Neutrophil (primary cell): Measurements from ENCODE around the gene LRTM1.

Experiments
- H3K27ac ChIP-seq: fragments of 200-600 bp; sonication (generic); 2 replicates; pipeline ENCODE4 v1.5.1; 2016; ENCODE audit warnings: mild to moderate bottlenecking, moderate library complexity
- H3K27me3 ChIP-seq: fragments of 200-600 bp; sonication (generic); 2 replicates; pipeline ENCODE4 v1.6.0; 2016; ENCODE audit warnings: mild to moderate bottlenecking
- H3K36me3 ChIP-seq: fragments of 200-600 bp; sonication (generic); 2 replicates; pipeline ENCODE4 v1.5.1; 2017
- H3K4me1 ChIP-seq, 2 experiments: fragments of 200-600 bp in 1 of 2; sonication (generic) in 1 of 2; 1 replicate in 1 of 2; 2 replicates in 1 of 2; pipeline versions ENCODE4 v1.5.1 to v1.6.1; 2013 to 2016; ENCODE audit warnings: low read depth in 1 of 2, low read length in 1 of 2, mild to moderate bottlenecking in 1 of 2, moderate library complexity in 1 of 2; ENCODE audit not compliant: control insufficient read depth in 1 of 2, insufficient read depth in 1 of 2
- H3K4me3 ChIP-seq, 2 experiments: fragments of 200-600 bp in 1 of 2; sonication (generic) in 1 of 2; 1 replicate in 1 of 2; 2 replicates in 1 of 2; pipeline ENCODE4 v1.5.1; 2013 to 2016; ENCODE audit warnings: low read depth in 1 of 2, low read length in 1 of 2, mild to moderate bottlenecking in 1 of 2, moderate library complexity in 1 of 2
- H3K9me3 ChIP-seq: fragments of 200-600 bp; sonication (generic); 2 replicates; pipeline ENCODE4 v1.5.1; 2016
- CTCF ChIP-seq: fragments of 200-600 bp; sonication (generic); IDR thresholded peaks from 2 replicates; pipeline ENCODE4 v1.5.1; 2016; ENCODE audit warnings: antibody characterized with exemption

Gene LRTM1

DNA sequence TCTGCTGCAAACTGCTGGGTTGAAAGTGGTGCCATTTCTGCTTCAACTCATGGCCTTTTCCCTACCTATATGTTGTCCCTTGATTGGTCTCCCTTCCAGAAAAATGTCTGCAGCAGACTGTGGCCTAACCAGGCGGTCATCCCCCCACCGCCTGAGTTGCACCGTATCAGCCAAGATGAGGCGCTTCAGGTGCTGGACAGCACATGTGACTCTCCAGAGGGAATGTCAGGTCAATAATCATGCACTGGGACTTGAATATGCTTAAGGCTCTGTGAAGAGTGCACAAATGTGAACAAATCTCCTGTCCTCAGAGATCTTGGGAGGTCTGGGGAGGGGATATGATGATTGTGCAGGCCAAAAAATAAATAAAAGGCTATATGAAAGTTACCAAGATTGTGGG is 32.2 kb downstream of the LRTM1 start:
- no peak for TF ChIP-seq CTCF
- Histone ChIP-seq H3K9me3 (no peaks in the 10 kb centered on the region), H3K4me1 (no peaks in the 10 kb centered on the region), H3K4me3 (no peak overlapping the region), H3K27me3 (no peaks in the 10 kb centered on the region), H3K27ac (no peak overlapping the region), H3K36me3 (no peaks in the 10 kb centered on the region)

GRCh38 chr3:54892168-54892567 is 35.7 kb downstream of the LRTM1 start:
- Histone ChIP-seq H3K27ac (no peak overlapping the region), H3K27me3 (no peaks in the 10 kb centered on the region), H3K36me3 (no peaks in the 10 kb centered on the region), H3K9me3 (no peaks in the 10 kb centered on the region), H3K4me3 (no peak overlapping the region), H3K4me1 (no peaks in the 10 kb centered on the region)
- TF ChIP-seq CTCF: no peak

DNA sequence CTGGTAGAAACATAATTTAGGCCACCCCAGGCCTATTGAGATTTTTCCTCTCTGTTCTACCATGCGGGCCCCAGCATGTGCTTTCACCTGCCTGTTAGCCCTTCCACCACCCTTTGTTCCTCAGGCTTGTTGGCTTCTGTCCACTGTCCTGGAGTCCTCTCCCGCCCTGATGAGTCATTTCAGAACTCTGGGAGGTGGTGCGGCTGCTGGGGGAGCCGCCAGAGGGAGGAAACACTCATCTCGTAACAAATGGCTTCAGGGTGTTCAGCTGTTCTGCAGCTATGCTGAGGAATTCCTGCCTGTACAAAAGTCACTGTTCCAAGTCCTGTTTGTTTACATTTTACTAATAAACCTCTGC is 36.3 kb downstream of the LRTM1 start:
- H3K36me3 ChIP-seq: no peaks in the 10 kb centered on the region
- H3K4me3 ChIP-seq: no peak overlapping the region
- H3K9me3 ChIP-seq: no peaks in the 10 kb centered on the region
- no peaks in the 10 kb centered on the region for H3K27me3 ChIP-seq
- H3K4me1 ChIP-seq: no peaks in the 10 kb centered on the region
- no peak for TF ChIP-seq CTCF
- no peak overlapping the region for H3K27ac ChIP-seq

GRCh38 chr3:54889731-54890130 is 38.1 kb downstream of the LRTM1 start:
- H3K36me3 ChIP-seq: no peaks in the 10 kb centered on the region

DNA sequence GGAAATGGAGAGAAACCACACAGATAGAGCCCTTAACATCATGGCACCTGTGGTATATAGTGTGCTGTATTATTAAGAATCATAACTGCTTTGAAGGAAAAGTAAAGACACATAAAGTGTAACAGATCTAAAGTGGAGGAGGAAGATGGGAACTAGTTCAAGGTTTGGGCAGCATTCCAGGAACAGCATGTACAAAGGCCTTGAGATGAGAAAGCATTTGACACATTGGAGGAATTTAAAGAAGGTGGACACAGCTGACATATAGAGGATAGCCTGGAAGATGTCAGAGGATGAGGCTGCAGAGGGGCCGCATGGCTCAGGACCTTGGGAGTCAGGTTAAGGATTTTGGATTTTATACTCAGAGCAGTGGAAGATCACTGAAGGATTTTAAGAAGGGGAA is 39.0 kb downstream of the LRTM1 start:
- no peaks in the 10 kb centered on the region for H3K9me3 ChIP-seq
- no peaks in the 10 kb centered on the region for H3K27me3 ChIP-seq
- no peak for TF ChIP-seq CTCF
- H3K36me3 ChIP-seq: no peaks in the 10 kb centered on the region
- no peak overlapping the region for H3K27ac ChIP-seq
- no peak overlapping the region for H3K4me3 ChIP-seq
- H3K4me1 ChIP-seq: no peaks in the 10 kb centered on the region

More at GRCh38 chr3:54889731-54890130, 38.1 kb downstream of the LRTM1 start:
- Histone ChIP-seq H3K9me3 (no peaks in the 10 kb centered on the region), H3K27me3 (no peaks in the 10 kb centered on the region), H3K27ac (no peak overlapping the region), H3K4me3 (no peak overlapping the region), H3K4me1 (no peaks in the 10 kb centered on the region)
- TF ChIP-seq CTCF: no peak

- no peaks in the 10 kb centered on the region for H3K9me3 ChIP-seq
These were observed 39.7 kb downstream of the LRTM1 start for GRCh38 chr3:54888162-54888561.

More at GRCh38 chr3:54888162-54888561, 39.7 kb downstream of the LRTM1 start:
- Histone ChIP-seq H3K4me3 (no peak overlapping the region), H3K27ac (no peak overlapping the region), H3K36me3 (no peaks in the 10 kb centered on the region), H3K4me1 (no peaks in the 10 kb centered on the region), H3K27me3 (no peaks in the 10 kb centered on the region)
- TF ChIP-seq CTCF: no peak
